OCI-LY7 (cell line): ENCODE measurements around the gene SPATA7. TPM values are rescaled to one million over a fixed set of nuclear protein-coding genes. Genes with fewer than 3 reads are reported as not detected.

Source experiments
- total RNA-seq, 2 experiments: library from RNA; depleted of rRNA in 1 of 2; stranded (reverse); fragments of >200 nt in 1 of 2; shearing (Covaris generic) in 1 of 2; gene quantifications; 2 replicates each; pipeline ENCODE4 v1.2.3, GENCODE V29; 2014 to 2022

SPATA7 gene
- total RNA-seq, 2 experiments from 2014 or later, result 6.3 to 10.3 TPM

Other genes starting within 250 kb of the SPATA7 start
- gene KCNK10, start 62.4 kb upstream of the SPATA7 start, total RNA-seq (2014; rRNA removed; shearing (Covaris generic)), result 0.33 and 0.73 TPM in 2 replicates
- 0.68 and 1.00 TPM in 2 replicates for gene KCNK10, start 62.4 kb upstream of the SPATA7 start, total RNA-seq (2022)
- gene PTPN21, start 169.3 kb downstream of the SPATA7 start, total RNA-seq (2014; rRNA removed; shearing (Covaris generic)), result not detected in 2 replicates
- gene PTPN21, start 169.3 kb downstream of the SPATA7 start, total RNA-seq (2022), result not detected in 2 replicates
- 51.9 and 53.5 TPM in 2 replicates for gene ZC3H14, start 177.4 kb downstream of the SPATA7 start, total RNA-seq (2014; rRNA removed; shearing (Covaris generic))
- gene ZC3H14, start 177.4 kb downstream of the SPATA7 start, total RNA-seq (2022), result 36.6 and 45.2 TPM in 2 replicates